PC-3 (cell line): ENCODE results near the gene PNCK. TPM values are rescaled to one million over a fixed set of nuclear protein-coding genes. Genes with fewer than 3 reads are reported as not detected.

ENCODE experiments used
- ATAC-seq: fragments of 200-7000 bp; cut with Tn5 transposase; 2 replicates; pipeline ENCODE4 v1.9.1; 2020; ENCODE audit warnings: mild to moderate bottlenecking, moderate library complexity
- BruUV-seq: library from RNA; stranded (reverse); fragments of 400-500 nt; replicated peaks from 2 replicates; lab custom pipeline; 2021; lab: Mats Ljungman, UMichigan
- CTCF ChIA-PET: fragments of 300-600 bp; sonication (Branson Sonifier 250); formaldehyde crosslinking; loops from one replicate; lab custom pipeline; 2022; ENCODE audit warnings: antibody characterized with exemption; lab: Charles Lee
- POLR2A ChIA-PET: fragments of 300-600 bp; sonication (Branson Sonifier 250); formaldehyde crosslinking; loops from one replicate; lab custom pipeline; 2022; ENCODE audit warnings: antibody characterized with exemption; ENCODE audit not compliant: unreplicated experiment; lab: Charles Lee
- DNase-seq: peaks from one replicate; pipeline ENCODE4 v3.0.0-alpha.2; 2015
- H2AFZ ChIP-seq: fragments of 300-600 bp; sonication (generic); 2 replicates; pipeline ENCODE4 v1.6.0; 2016; ENCODE audit warnings: antibody characterized with exemption, low read length
- H3F3A ChIP-seq: fragments of 300-600 bp; sonication (generic); one replicate; pipeline ENCODE4 v1.6.0; 2017; ENCODE audit warnings: antibody characterized with exemption, low read length, control low read depth, mild to moderate bottlenecking; ENCODE audit not compliant: unreplicated experiment
- H3K27ac ChIP-seq: fragments of 300-600 bp; sonication (generic); 2 replicates; pipeline ENCODE4 v1.5.1; 2016; ENCODE audit warnings: mild to moderate bottlenecking, low read length
- H3K27me3 ChIP-seq: fragments of 300-600 bp; sonication (generic); 2 replicates; pipeline ENCODE4 v1.6.1; 2016; ENCODE audit warnings: low read length, mixed read lengths
- H3K36me3 ChIP-seq: fragments of 300-600 bp; sonication (generic); 2 replicates; pipeline ENCODE4 v1.6.1; 2016; ENCODE audit warnings: low read depth, mixed run types, low read length, mixed read lengths
- H3K4me1 ChIP-seq: fragments of 300-600 bp; sonication (generic); 2 replicates; pipeline ENCODE4 v1.5.1; 2016; ENCODE audit warnings: low read length; ENCODE audit not compliant: insufficient read depth
- H3K4me2 ChIP-seq: fragments of 300-600 bp; sonication (generic); 2 replicates; pipeline ENCODE4 v1.6.0; 2016; ENCODE audit warnings: low read length
- H3K4me3 ChIP-seq: fragments of 300-600 bp; sonication (generic); 2 replicates; pipeline ENCODE4 v1.5.1; 2016; ENCODE audit warnings: mild to moderate bottlenecking, low read length, mixed read lengths
- H3K79me2 ChIP-seq: fragments of 300-600 bp; sonication (generic); 2 replicates; pipeline ENCODE4 v1.6.1; 2017; ENCODE audit warnings: low read length, mixed read lengths
- H3K9ac ChIP-seq: fragments of 300-600 bp; sonication (generic); 2 replicates; pipeline ENCODE4 v1.6.0; 2016; ENCODE audit warnings: mild to moderate bottlenecking, low read length
- H3K9me2 ChIP-seq: fragments of 300-600 bp; sonication (generic); replicated peaks from 2 replicates; pipeline ENCODE4 v1.6.1; 2016; ENCODE audit warnings: mixed run types, low read length, mixed read lengths
- H3K9me3 ChIP-seq: fragments of 300-600 bp; sonication (generic); 2 replicates; pipeline ENCODE4 v1.6.1; 2016; ENCODE audit warnings: low read length, mixed read lengths
- H4K20me1 ChIP-seq: fragments of 300-600 bp; sonication (generic); 2 replicates; pipeline ENCODE4 v1.6.1; 2016; ENCODE audit warnings: low read length, mixed read lengths
- EZH2 ChIP-seq: fragments of 300-600 bp; sonication (generic); IDR thresholded peaks from one replicate; pipeline ENCODE4 v1.6.1; 2017; ENCODE audit warnings: antibody characterized with exemption, mild to moderate bottlenecking, low read length; ENCODE audit not compliant: unreplicated experiment
- EZH2phosphoT487 ChIP-seq: fragments of 300-600 bp; sonication (generic); IDR thresholded peaks from 2 replicates; pipeline ENCODE4 v1.6.1; 2018; ENCODE audit warnings: mild to moderate bottlenecking, antibody characterized with exemption, low read length, borderline replicate concordance
- intact Hi-C: fragments of 100-400 bp; cut with micrococcal nuclease; formaldehyde crosslinking; loops from 2 replicates; pipeline ENCODE4 v1.9.0; 2023
- total RNA-seq: library from RNA; depleted of rRNA; stranded (reverse); fragments of >200 nt; gene quantifications from 2 replicates; pipeline ENCODE4 v1.2.3, GENCODE V29; 2014
- TF ChIP-seq, protein P1 (sequence below): fragments of 300-600 bp; sonication (generic); conservative IDR thresholded peaks from 2 replicates; pipeline ENCODE4 v1.5.1; 2017; ENCODE audit warnings: antibody characterized with exemption, low read depth, mild to moderate bottlenecking, low read length

PNCK gene
- total RNA-seq, 1 experiment from 2014 or later: 1.0 TPM

GRCh38 chrX:153643431-153644351, 29.9 kb downstream of the PNCK start:
- intact Hi-C loops: no loop called here
- H3K27me3 ChIP-seq: peaks cover 23% of the 10 kb centered on the region
- no peak overlapping the region for H3K27ac ChIP-seq
- no peak for TF ChIP-seq EZH2
- no peak for TF ChIP-seq EZH2phosphoT487
- TF ChIP-seq, protein P1, sequence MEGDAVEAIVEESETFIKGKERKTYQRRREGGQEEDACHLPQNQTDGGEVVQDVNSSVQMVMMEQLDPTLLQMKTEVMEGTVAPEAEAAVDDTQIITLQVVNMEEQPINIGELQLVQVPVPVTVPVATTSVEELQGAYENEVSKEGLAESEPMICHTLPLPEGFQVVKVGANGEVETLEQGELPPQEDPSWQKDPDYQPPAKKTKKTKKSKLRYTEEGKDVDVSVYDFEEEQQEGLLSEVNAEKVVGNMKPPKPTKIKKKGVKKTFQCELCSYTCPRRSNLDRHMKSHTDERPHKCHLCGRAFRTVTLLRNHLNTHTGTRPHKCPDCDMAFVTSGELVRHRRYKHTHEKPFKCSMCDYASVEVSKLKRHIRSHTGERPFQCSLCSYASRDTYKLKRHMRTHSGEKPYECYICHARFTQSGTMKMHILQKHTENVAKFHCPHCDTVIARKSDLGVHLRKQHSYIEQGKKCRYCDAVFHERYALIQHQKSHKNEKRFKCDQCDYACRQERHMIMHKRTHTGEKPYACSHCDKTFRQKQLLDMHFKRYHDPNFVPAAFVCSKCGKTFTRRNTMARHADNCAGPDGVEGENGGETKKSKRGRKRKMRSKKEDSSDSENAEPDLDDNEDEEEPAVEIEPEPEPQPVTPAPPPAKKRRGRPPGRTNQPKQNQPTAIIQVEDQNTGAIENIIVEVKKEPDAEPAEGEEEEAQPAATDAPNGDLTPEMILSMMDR: peak; percentile 31; the same call in 1 of the 2 replicates
- no peaks in the 10 kb centered on the region; the same call in 1 of the 2 replicates for H3K4me1 ChIP-seq
- H4K20me1 ChIP-seq: no peaks in the 10 kb centered on the region
- H3K4me3 ChIP-seq: peak overlapping the region; percentile 53
- H3K79me2 ChIP-seq: no peaks in the 10 kb centered on the region
- ChIA-PET POLR2A (no interaction called here), CTCF (no interaction called here)
- no peaks in the 10 kb centered on the region for H3K9me3 ChIP-seq
- H3K36me3 ChIP-seq: no peaks in the 10 kb centered on the region
- no TSS peak for BruUV-seq
- no peaks in the 10 kb centered on the region for H3F3A ChIP-seq
- H2AFZ ChIP-seq: peak overlapping the region; percentile 72
- peak; percentile 19 for DNase-seq
- H3K9me2 ChIP-seq: no peaks in the 10 kb centered on the region
- peak; percentile 51 for ATAC-seq
- H3K9ac ChIP-seq: no peak overlapping the region
- H3K4me2 ChIP-seq: peak overlapping the region; percentile 85

GRCh38 chrX:153642655-153643430, 30.8 kb downstream of the PNCK start:
- Histone ChIP-seq H3K9me3 (no peaks in the 10 kb centered on the region), H3K4me3 (no peak overlapping the region), H3K36me3 (no peaks in the 10 kb centered on the region), H3K79me2 (no peaks in the 10 kb centered on the region), H3K4me2 (peak overlapping the region; percentile 85; the same call in 1 of the 2 replicates), H4K20me1 (no peaks in the 10 kb centered on the region), H3F3A (no peaks in the 10 kb centered on the region), H3K4me1 (no peaks in the 10 kb centered on the region; the same call in 1 of the 2 replicates), H3K27me3 (peaks cover 23% of the 10 kb centered on the region), H2AFZ (no peak overlapping the region), H3K27ac (no peak overlapping the region), H3K9ac (no peak overlapping the region), H3K9me2 (no peaks in the 10 kb centered on the region)
- no TSS peak for BruUV-seq
- ATAC-seq: no peak
- CTCF ChIA-PET: no interaction called here
- intact Hi-C loops: no loop called here
- DNase-seq: no peak
- TF ChIP-seq, protein P1: no peak
- no peak for TF ChIP-seq EZH2phosphoT487
- no peak for TF ChIP-seq EZH2
- POLR2A ChIA-PET: no interaction called here
